NCI-H2029 (cell line): ENCODE data around the gene SMC3.

Experiments
- DNase-seq: peaks from one replicate; lab custom pipeline; 2025; lab: John Stamatoyannopoulos, UW

SMC3 gene

GRCh38 chr10:110546077-110546476, 21.4 kb upstream of the SMC3 start:
- no peak for DNase-seq

- DNase-seq = no peak
Measured at GRCh38 chr10:110546499-110547110, 20.9 kb upstream of the SMC3 start.

GRCh38 chr10:110547139-110547761, 20.2 kb upstream of the SMC3 start:
- DNase-seq = peak; percentile 19

- no peak for DNase-seq
Measured at GRCh38 chr10:110548002-110548401, 19.5 kb upstream of the SMC3 start.

- no peak for DNase-seq
Measured at GRCh38 chr10:110549211-110549610, 18.3 kb upstream of the SMC3 start.

- DNase-seq = no peak
Measured at GRCh38 chr10:110553905-110554304, 13.6 kb upstream of the SMC3 start.

- DNase-seq = no peak
Measured at GRCh38 chr10:110556296-110556695, 11.2 kb upstream of the SMC3 start.

- DNase-seq = no peak
Measured at GRCh38 chr10:110556969-110557601, 10.4 kb upstream of the SMC3 start.

GRCh38 chr10:110558041-110558440, 9.5 kb upstream of the SMC3 start:
- no peak for DNase-seq

GRCh38 chr10:110560012-110560411, 7.5 kb upstream of the SMC3 start:
- no peak for DNase-seq

GRCh38 chr10:110561292-110561691, 6.2 kb upstream of the SMC3 start:
- no peak for DNase-seq

- no peak for DNase-seq
Measured at GRCh38 chr10:110562348-110562747, 5.1 kb upstream of the SMC3 start.

GRCh38 chr10:110563132-110563531, 4.4 kb upstream of the SMC3 start:
- no peak for DNase-seq

- DNase-seq = no peak
Measured at GRCh38 chr10:110566472-110567200, 859 bp upstream of the SMC3 start.

GRCh38 chr10:110568055-110568735, 700 bp downstream of the SMC3 start:
- DNase-seq = no peak

- no peak for DNase-seq
Measured at GRCh38 chr10:110569122-110569521, 1.6 kb downstream of the SMC3 start.

GRCh38 chr10:110569736-110570135, 2.2 kb downstream of the SMC3 start:
- no peak for DNase-seq

- DNase-seq = no peak
Measured at GRCh38 chr10:110571093-110571743, 3.7 kb downstream of the SMC3 start.

GRCh38 chr10:110572862-110573261, 5.4 kb downstream of the SMC3 start:
- DNase-seq = no peak

GRCh38 chr10:110574420-110574819, 6.9 kb downstream of the SMC3 start:
- DNase-seq = no peak

- DNase-seq = no peak
Measured at GRCh38 chr10:110576220-110576619, 8.7 kb downstream of the SMC3 start.

GRCh38 chr10:110577056-110577455, 9.6 kb downstream of the SMC3 start:
- DNase-seq = no peak
